GM23338 (cell line): ENCODE results near the gene NVL. TPM values are rescaled to one million over a fixed set of nuclear protein-coding genes. Genes with fewer than 3 reads are reported as not detected.

Experiments
- ATAC-seq: fragments of 200-7000 bp; cut with Tn5 transposase; 3 replicates; pipeline ENCODE4 v1.9.1; 2020
- DNase-seq: peaks from one replicate; pipeline ENCODE4 v3.0.0-alpha.2; 2015; ENCODE audit warnings: low spot score
- H2AFZ ChIP-seq: fragments of 200-600 bp; sonication (generic); 2 replicates; pipeline ENCODE4 v1.8.0; 2016; ENCODE audit warnings: antibody characterized with exemption, mild to moderate bottlenecking, moderate library complexity
- H3F3A ChIP-seq: fragments of 200-600 bp; sonication (generic); replicated peaks from 2 replicates; pipeline ENCODE4 v1.8.0; 2017; ENCODE audit warnings: antibody characterized with exemption, mixed run types, low read depth
- H3K27ac ChIP-seq: fragments of 200-600 bp; sonication (generic); 2 replicates; pipeline ENCODE4 v1.6.1; 2016; ENCODE audit warnings: low read depth
- H3K27me3 ChIP-seq: fragments of 200-600 bp; sonication (generic); 2 replicates; pipeline ENCODE4 v1.8.0; 2016; ENCODE audit warnings: mild to moderate bottlenecking, mixed run types, moderate library complexity; ENCODE audit not compliant: insufficient read depth
- H3K36me3 ChIP-seq: fragments of 200-600 bp; sonication (generic); 2 replicates; pipeline ENCODE4 v1.8.0; 2016; ENCODE audit warnings: mild to moderate bottlenecking; ENCODE audit not compliant: insufficient read depth
- H3K4me1 ChIP-seq: fragments of 200-600 bp; sonication (generic); 2 replicates; pipeline ENCODE4 v1.8.0; 2016; ENCODE audit warnings: mild to moderate bottlenecking, moderate library complexity; ENCODE audit not compliant: insufficient read depth
- H3K4me2 ChIP-seq: fragments of 200-600 bp; sonication (generic); 2 replicates; pipeline ENCODE4 v1.7.1; 2017; ENCODE audit warnings: mixed run types
- H3K4me3 ChIP-seq: fragments of 200-600 bp; sonication (generic); 2 replicates; pipeline ENCODE4 v1.6.1; 2016; ENCODE audit warnings: mixed run types
- H3K79me2 ChIP-seq: fragments of 200-600 bp; sonication (generic); replicated peaks from 2 replicates; pipeline ENCODE4 v1.8.0; 2017; ENCODE audit warnings: mild to moderate bottlenecking; ENCODE audit not compliant: insufficient read depth
- H3K9me2 ChIP-seq: fragments of 200-600 bp; sonication (generic); 2 replicates; pipeline ENCODE4 v1.8.0; 2017; ENCODE audit not compliant: insufficient read depth
- H4K20me1 ChIP-seq: fragments of 200-600 bp; sonication (generic); replicated peaks from 2 replicates; pipeline ENCODE4 v1.8.0; 2017; ENCODE audit warnings: mild to moderate bottlenecking; ENCODE audit not compliant: insufficient read depth
- H3K27ac Mint-ChIP-seq: 2 replicates; pipeline ENCODE4 v1.8.0; 2020; ENCODE audit warnings: inconsistent platforms, mild to moderate bottlenecking, moderate library complexity, mixed read lengths
- H3K27me3 Mint-ChIP-seq: 3 replicates; pipeline ENCODE4 v1.8.0; 2022; ENCODE audit warnings: low read depth, mild to moderate bottlenecking, moderate library complexity, mixed read lengths, inconsistent platforms; ENCODE audit not compliant: insufficient read depth, poor library complexity
- H3K36me3 Mint-ChIP-seq: 3 replicates; pipeline ENCODE4 v1.8.0; 2021; ENCODE audit warnings: low read depth, mild to moderate bottlenecking, inconsistent platforms, moderate library complexity, mixed read lengths
- H3K4me1 Mint-ChIP-seq: 3 replicates; pipeline ENCODE4 v1.8.0; 2020; ENCODE audit warnings: mild to moderate bottlenecking, inconsistent platforms, mixed read lengths
- H3K4me3 Mint-ChIP-seq: 3 replicates; pipeline ENCODE4 v1.8.0; 2021; ENCODE audit warnings: moderate library complexity, mild to moderate bottlenecking, inconsistent platforms, mixed read lengths
- H3K9me3 Mint-ChIP-seq: 3 replicates; pipeline ENCODE4 v1.8.0; 2020; ENCODE audit warnings: moderate library complexity, mild to moderate bottlenecking, inconsistent platforms, mixed read lengths
- EZH2 ChIP-seq: fragments of 200-600 bp; sonication (generic); IDR thresholded peaks from one replicate; pipeline ENCODE4 v1.8.0; 2017; ENCODE audit warnings: antibody characterized with exemption, mild to moderate bottlenecking, low read depth; ENCODE audit not compliant: unreplicated experiment
- NANOG ChIP-seq: IDR thresholded peaks from 2 replicates; pipeline ENCODE4 v1.6.1; 2016; ENCODE audit warnings: antibody characterized with exemption, borderline replicate concordance
- POLR2AphosphoS5 ChIP-seq: IDR thresholded peaks from 2 replicates; pipeline ENCODE4 v1.6.1; 2016; ENCODE audit warnings: antibody characterized with exemption, low read depth
- ZNF114 ChIP-seq: fragments of 250-450 bp; sonication (Bioruptor Pico); IDR thresholded peaks from 2 replicates; pipeline ENCODE4 v1.5.0; 2020; ENCODE audit warnings: mild to moderate bottlenecking, moderate library complexity
- polyA plus RNA-seq: library from polyadenylated mRNA; unstranded; fragments of >200 nt; fragmentation: Nextera tagmentation; extraction: Ambion mirVana; gene quantifications from 2 replicates; pipeline ENCODE4 v1.2.1, GENCODE V29; 2016
- total RNA-seq: library from RNA; depleted of rRNA; stranded (reverse); fragments of >200 nt; shearing (Covaris generic); gene quantifications from 2 replicates; pipeline ENCODE4 v1.2.3, GENCODE V29; 2014
- TF ChIP-seq, protein P1 (sequence below): fragments of 250-450 bp; sonication (Bioruptor Pico); IDR thresholded peaks from 2 replicates; pipeline ENCODE4 v1.5.0; 2020; ENCODE audit warnings: mild to moderate bottlenecking, moderate library complexity
- TF ChIP-seq, protein P2 (sequence below): IDR thresholded peaks from 2 replicates; pipeline ENCODE4 v1.6.1; 2016; ENCODE audit warnings: antibody characterized with exemption

NVL gene
- total and polyA plus RNA-seq, 2 experiments from 2014 or later: 44.4 to 71.7 TPM

DNA sequence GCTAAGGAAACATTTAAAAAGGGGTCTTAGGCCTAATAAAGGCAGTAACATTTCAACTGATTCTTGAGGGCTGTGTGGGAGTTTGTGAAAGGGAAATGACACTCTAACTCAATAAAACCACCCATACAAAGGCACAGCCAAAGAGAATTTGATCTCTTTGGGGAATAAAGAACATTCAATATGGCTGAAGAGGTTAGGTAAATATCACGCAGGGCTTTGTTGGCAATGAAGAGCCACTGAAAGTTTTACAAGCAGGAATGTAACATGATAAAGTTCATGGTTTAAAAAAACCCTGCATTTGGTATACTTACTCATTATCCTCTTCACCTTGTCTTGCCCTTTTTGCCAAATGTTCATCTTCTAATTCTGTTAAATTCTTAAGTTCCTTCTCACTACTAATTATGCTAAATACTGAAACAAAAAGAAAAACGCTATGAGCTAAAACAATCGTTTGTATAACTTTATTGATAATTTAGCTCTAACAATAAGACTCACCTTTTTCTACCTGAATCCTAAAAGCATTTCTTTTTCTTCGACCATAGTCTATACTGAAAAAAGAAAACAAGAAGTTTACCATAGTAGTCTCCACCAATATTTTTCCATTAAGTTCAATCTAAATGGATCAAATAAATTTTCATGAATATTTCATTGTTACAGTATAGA lies 12.5 kb downstream of the NVL start (continued):
- TF ChIP-seq, protein P1, sequence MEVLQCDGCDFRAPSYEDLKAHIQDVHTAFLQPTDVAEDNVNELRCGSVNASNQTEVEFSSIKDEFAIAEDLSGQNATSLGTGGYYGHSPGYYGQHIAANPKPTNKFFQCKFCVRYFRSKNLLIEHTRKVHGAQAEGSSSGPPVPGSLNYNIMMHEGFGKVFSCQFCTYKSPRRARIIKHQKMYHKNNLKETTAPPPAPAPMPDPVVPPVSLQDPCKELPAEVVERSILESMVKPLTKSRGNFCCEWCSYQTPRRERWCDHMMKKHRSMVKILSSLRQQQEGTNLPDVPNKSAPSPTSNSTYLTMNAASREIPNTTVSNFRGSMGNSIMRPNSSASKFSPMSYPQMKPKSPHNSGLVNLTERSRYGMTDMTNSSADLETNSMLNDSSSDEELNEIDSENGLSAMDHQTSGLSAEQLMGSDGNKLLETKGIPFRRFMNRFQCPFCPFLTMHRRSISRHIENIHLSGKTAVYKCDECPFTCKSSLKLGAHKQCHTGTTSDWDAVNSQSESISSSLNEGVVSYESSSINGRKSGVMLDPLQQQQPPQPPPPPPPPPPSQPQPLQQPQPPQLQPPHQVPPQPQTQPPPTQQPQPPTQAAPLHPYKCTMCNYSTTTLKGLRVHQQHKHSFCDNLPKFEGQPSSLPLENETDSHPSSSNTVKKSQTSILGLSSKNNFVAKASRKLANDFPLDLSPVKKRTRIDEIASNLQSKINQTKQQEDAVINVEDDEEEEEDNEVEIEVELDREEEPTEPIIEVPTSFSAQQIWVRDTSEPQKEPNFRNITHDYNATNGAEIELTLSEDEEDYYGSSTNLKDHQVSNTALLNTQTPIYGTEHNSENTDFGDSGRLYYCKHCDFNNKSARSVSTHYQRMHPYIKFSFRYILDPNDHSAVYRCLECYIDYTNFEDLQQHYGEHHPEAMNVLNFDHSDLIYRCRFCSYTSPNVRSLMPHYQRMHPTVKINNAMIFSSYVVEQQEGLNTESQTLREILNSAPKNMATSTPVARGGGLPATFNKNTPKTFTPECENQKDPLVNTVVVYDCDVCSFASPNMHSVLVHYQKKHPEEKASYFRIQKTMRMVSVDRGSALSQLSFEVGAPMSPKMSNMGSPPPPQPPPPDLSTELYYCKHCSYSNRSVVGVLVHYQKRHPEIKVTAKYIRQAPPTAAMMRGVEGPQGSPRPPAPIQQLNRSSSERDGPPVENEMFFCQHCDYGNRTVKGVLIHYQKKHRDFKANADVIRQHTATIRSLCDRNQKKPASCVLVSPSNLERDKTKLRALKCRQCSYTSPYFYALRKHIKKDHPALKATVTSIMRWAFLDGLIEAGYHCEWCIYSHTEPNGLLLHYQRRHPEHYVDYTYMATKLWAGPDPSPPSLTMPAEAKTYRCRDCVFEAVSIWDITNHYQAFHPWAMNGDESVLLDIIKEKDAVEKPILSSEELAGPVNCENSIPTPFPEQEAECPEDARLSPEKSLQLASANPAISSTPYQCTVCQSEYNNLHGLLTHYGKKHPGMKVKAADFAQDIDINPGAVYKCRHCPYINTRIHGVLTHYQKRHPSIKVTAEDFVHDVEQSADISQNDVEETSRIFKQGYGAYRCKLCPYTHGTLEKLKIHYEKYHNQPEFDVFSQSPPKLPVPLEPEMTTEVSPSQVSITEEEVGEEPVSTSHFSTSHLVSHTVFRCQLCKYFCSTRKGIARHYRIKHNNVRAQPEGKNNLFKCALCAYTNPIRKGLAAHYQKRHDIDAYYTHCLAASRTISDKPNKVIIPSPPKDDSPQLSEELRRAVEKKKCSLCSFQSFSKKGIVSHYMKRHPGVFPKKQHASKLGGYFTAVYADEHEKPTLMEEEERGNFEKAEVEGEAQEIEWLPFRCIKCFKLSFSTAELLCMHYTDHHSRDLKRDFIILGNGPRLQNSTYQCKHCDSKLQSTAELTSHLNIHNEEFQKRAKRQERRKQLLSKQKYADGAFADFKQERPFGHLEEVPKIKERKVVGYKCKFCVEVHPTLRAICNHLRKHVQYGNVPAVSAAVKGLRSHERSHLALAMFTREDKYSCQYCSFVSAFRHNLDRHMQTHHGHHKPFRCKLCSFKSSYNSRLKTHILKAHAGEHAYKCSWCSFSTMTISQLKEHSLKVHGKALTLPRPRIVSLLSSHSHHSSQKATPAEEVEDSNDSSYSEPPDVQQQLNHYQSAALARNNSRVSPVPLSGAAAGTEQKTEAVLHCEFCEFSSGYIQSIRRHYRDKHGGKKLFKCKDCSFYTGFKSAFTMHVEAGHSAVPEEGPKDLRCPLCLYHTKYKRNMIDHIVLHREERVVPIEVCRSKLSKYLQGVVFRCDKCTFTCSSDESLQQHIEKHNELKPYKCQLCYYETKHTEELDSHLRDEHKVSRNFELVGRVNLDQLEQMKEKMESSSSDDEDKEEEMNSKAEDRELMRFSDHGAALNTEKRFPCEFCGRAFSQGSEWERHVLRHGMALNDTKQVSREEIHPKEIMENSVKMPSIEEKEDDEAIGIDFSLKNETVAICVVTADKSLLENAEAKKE (CRISPR knock-in tag): no peak
- TF ChIP-seq POLR2AphosphoS5 (no peak), ZNF114 (CRISPR knock-in tag) (no peak), EZH2 (no peak)

DNA sequence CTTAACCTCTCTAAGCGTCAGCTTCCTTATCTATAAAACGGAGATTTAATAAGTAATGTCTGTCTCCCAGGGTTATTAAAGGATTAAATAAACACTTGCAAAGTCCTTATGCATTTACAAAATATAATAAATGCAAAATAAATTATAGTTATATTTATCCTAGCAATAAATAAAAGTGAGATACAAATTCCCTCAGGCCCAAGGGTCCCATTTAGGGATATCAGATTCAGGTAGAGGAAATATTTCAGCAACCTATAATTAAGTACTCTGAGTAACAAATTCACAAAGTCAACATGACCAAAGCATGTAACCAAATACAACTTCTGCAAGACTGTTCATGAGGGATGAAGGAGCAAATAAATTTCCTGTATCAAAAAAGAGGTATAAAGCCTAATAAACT lies 17.9 kb downstream of the NVL start:
- H2AFZ ChIP-seq: no peak overlapping the region
- DNase-seq: no peak
- no peak overlapping the region for H3K4me3 ChIP-seq
- H3K9me3 Mint-ChIP-seq: no peaks in the 10 kb centered on the region
- H3K27me3 ChIP-seq: no peaks in the 10 kb centered on the region
- no peak for ATAC-seq
- H3K36me3 ChIP-seq: peaks cover 16% of the 10 kb centered on the region
- no peaks in the 10 kb centered on the region for H3K9me2 ChIP-seq
- H3F3A ChIP-seq: no peaks in the 10 kb centered on the region
- H3K4me1 Mint-ChIP-seq: no peaks in the 10 kb centered on the region
- H3K4me2 ChIP-seq: no peak overlapping the region
- H3K27ac ChIP-seq: no peak overlapping the region
- no peaks in the 10 kb centered on the region for H3K4me1 ChIP-seq
- H3K4me3 Mint-ChIP-seq: no peak overlapping the region
- no peaks in the 10 kb centered on the region; the same call in 1 of the 2 replicates for H4K20me1 ChIP-seq
- H3K79me2 ChIP-seq: peaks cover 3% of the 10 kb centered on the region; the same call in 1 of the 2 replicates
- H3K27me3 Mint-ChIP-seq: peaks cover 1% of the 10 kb centered on the region
- no peak overlapping the region for H3K27ac Mint-ChIP-seq
- H3K36me3 Mint-ChIP-seq: peaks cover 44% of the 10 kb centered on the region
- no peak for TF ChIP-seq POLR2AphosphoS5
- TF ChIP-seq EZH2: no peak
- TF ChIP-seq, protein P1 (CRISPR knock-in tag): no peak
- no peak for TF ChIP-seq NANOG
- TF ChIP-seq, protein P2, sequence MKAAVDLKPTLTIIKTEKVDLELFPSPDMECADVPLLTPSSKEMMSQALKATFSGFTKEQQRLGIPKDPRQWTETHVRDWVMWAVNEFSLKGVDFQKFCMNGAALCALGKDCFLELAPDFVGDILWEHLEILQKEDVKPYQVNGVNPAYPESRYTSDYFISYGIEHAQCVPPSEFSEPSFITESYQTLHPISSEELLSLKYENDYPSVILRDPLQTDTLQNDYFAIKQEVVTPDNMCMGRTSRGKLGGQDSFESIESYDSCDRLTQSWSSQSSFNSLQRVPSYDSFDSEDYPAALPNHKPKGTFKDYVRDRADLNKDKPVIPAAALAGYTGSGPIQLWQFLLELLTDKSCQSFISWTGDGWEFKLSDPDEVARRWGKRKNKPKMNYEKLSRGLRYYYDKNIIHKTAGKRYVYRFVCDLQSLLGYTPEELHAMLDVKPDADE: no peak
